Osteoblast (primary cell): Measurements from ENCODE around the gene LAMC1. TPM values are rescaled to one million over a fixed set of nuclear protein-coding genes. Genes with fewer than 3 reads are reported as not detected.

ENCODE experiments used
- DNase-seq: peaks from one replicate; pipeline ENCODE4 v3.0.0; 2011; ENCODE audit warnings: low spot score, mixed read lengths; ENCODE audit not compliant: insufficient read length; ENCODE audit errors: missing footprints
- H2AFZ ChIP-seq: 2 replicates; pipeline ENCODE4 v1.6.0; 2011; ENCODE audit warnings: mild to moderate bottlenecking, low read length
- H3K27ac ChIP-seq: 2 replicates; pipeline ENCODE4 v1.5.1; 2011; ENCODE audit warnings: mild to moderate bottlenecking, low read depth, low read length, moderate library complexity
- H3K27me3 ChIP-seq: 2 replicates; pipeline ENCODE4 v1.6.0; 2012; ENCODE audit warnings: mild to moderate bottlenecking, control low read depth, inconsistent platforms, low read length, moderate library complexity; ENCODE audit not compliant: insufficient read depth
- H3K36me3 ChIP-seq: 2 replicates; pipeline ENCODE4 v1.5.1; 2011; ENCODE audit warnings: mild to moderate bottlenecking, low read length, control low read depth, moderate library complexity; ENCODE audit not compliant: insufficient read depth
- H3K4me1 ChIP-seq: 2 replicates; pipeline ENCODE4 v1.5.1; 2011; ENCODE audit warnings: mild to moderate bottlenecking, low read length, control low read depth, moderate library complexity; ENCODE audit not compliant: insufficient read depth
- H3K4me2 ChIP-seq: 2 replicates; pipeline ENCODE4 v1.6.0; 2011; ENCODE audit warnings: mild to moderate bottlenecking, low read length; ENCODE audit not compliant: insufficient read depth
- H3K4me3 ChIP-seq: fragments of 200-600 bp; sonication (generic); 3 replicates; pipeline ENCODE4 v1.5.1; 2012; ENCODE audit warnings: mild to moderate bottlenecking, low read length, inconsistent platforms; ENCODE audit not compliant: insufficient read depth
- H3K79me2 ChIP-seq: 2 replicates; pipeline ENCODE4 v1.6.0; 2012; ENCODE audit warnings: mild to moderate bottlenecking, low read length, control low read depth, inconsistent platforms; ENCODE audit not compliant: insufficient read depth
- H3K9me3 ChIP-seq: 2 replicates; pipeline ENCODE4 v1.5.1; 2011; ENCODE audit warnings: low read depth, low read length, control low read depth
- H4K20me1 ChIP-seq: 2 replicates; pipeline ENCODE4 v1.6.0; 2012; ENCODE audit warnings: mild to moderate bottlenecking, low read length, control low read depth; ENCODE audit not compliant: insufficient read depth
- CTCF ChIP-seq: IDR thresholded peaks from 2 replicates; pipeline ENCODE4 v1.5.1; 2011; ENCODE audit warnings: mild to moderate bottlenecking, low read depth, low read length, moderate library complexity; ENCODE audit errors: extremely low read depth
- total RNA-seq: library from RNA; depleted of rRNA; stranded (reverse); fragments of >200 nt; gene quantifications from 2 replicates; pipeline ENCODE4 v1.2.3, GENCODE V29; 2012

Gene LAMC1
- total RNA-seq, 1 donor, result 966 TPM

GRCh38 chr1:183079712-183080388 lies 56.6 kb downstream of the LAMC1 start:
- H3K9me3 ChIP-seq, result no peaks in the 10 kb centered on the region

GRCh38 chr1:183080406-183080805 lies 57.2 kb downstream of the LAMC1 start:
- Histone ChIP-seq H3K27me3 (no peaks in the 10 kb centered on the region), H3K27ac (peak overlapping the region; percentile 34), H2AFZ (no peak overlapping the region), H3K4me1 (peaks cover 28% of the 10 kb centered on the region), H3K4me3 (no peak overlapping the region), H3K36me3 (no peaks in the 10 kb centered on the region), H4K20me1 (peaks cover 73% of the 10 kb centered on the region), H3K4me2 (peak overlapping the region; percentile 18), H3K9me3 (no peaks in the 10 kb centered on the region), H3K79me2 (peaks cover 96% of the 10 kb centered on the region)
- no peak for TF ChIP-seq CTCF
- peak; percentile 81 for DNase-seq

More at GRCh38 chr1:183079712-183080388, 56.6 kb downstream of the LAMC1 start:
- H2AFZ ChIP-seq, result no peak overlapping the region
- H4K20me1 ChIP-seq, result peaks cover 74% of the 10 kb centered on the region
- TF ChIP-seq CTCF, result no peak
- H3K27ac ChIP-seq, result peak overlapping the region; percentile 57
- H3K79me2 ChIP-seq, result peaks cover 96% of the 10 kb centered on the region
- DNase-seq, result no peak
- H3K36me3 ChIP-seq, result no peaks in the 10 kb centered on the region
- H3K4me3 ChIP-seq, result no peak overlapping the region
- H3K4me2 ChIP-seq, result peak overlapping the region; percentile 21
- peaks cover 33% of the 10 kb centered on the region for H3K4me1 ChIP-seq
- no peaks in the 10 kb centered on the region for H3K27me3 ChIP-seq

GRCh38 chr1:183081402-183082120 lies 58.3 kb downstream of the LAMC1 start:
- Histone ChIP-seq H4K20me1 (peaks cover 69% of the 10 kb centered on the region), H2AFZ (no peak overlapping the region), H3K27me3 (no peaks in the 10 kb centered on the region), H3K36me3 (no peaks in the 10 kb centered on the region), H3K79me2 (peaks cover 96% of the 10 kb centered on the region), H3K4me3 (no peak overlapping the region), H3K4me1 (peaks cover 17% of the 10 kb centered on the region), H3K9me3 (no peaks in the 10 kb centered on the region), H3K27ac (no peak overlapping the region), H3K4me2 (no peak overlapping the region)
- no peak for DNase-seq
- TF ChIP-seq CTCF, result no peak

GRCh38 chr1:183082650-183083049 lies 59.4 kb downstream of the LAMC1 start:
- no peak for DNase-seq
- peaks cover 69% of the 10 kb centered on the region for H4K20me1 ChIP-seq
- no peak overlapping the region for H3K27ac ChIP-seq

More at GRCh38 chr1:183082650-183083049, 59.4 kb downstream of the LAMC1 start:
- peaks cover 15% of the 10 kb centered on the region for H3K4me1 ChIP-seq
- TF ChIP-seq CTCF, result no peak
- no peak overlapping the region for H3K4me3 ChIP-seq
- no peaks in the 10 kb centered on the region for H3K9me3 ChIP-seq
- H3K36me3 ChIP-seq, result no peaks in the 10 kb centered on the region
- no peaks in the 10 kb centered on the region for H3K27me3 ChIP-seq
- H2AFZ ChIP-seq, result no peak overlapping the region
- H3K79me2 ChIP-seq, result peaks cover 96% of the 10 kb centered on the region
- no peak overlapping the region for H3K4me2 ChIP-seq
